Small intestine (tissue), 7 donors: ENCODE data around the gene TNF. TPM values are rescaled to one million over a fixed set of nuclear protein-coding genes. Genes with fewer than 3 reads are reported as not detected.

ENCODE experiments used
- DNase-seq, 2 donors: peaks; one replicate each; pipeline versions ENCODE4 v3.0.0 to v3.0.0-alpha.2; 2013
- FAIRE-seq: peaks from 2 replicates; lab custom pipeline; 2012; peaks lifted over from hg19 to GRCh38; lab: Jason Lieb, UNC
- H3K27ac ChIP-seq, 3 donors: one replicate each; pipeline ENCODE4 v1.5.1; 2013; ENCODE audit warnings: low read length in 2 of 3, mild to moderate bottlenecking in 2 of 3, control low read depth in 1 of 3, inconsistent platforms in 1 of 3, low read depth in 1 of 3, moderate library complexity in 1 of 3
- H3K27me3 ChIP-seq, 3 donors: one replicate each; pipeline ENCODE4 v1.6.1; 2013; ENCODE audit warnings: low read length in 3 of 3, inconsistent platforms in 1 of 3; ENCODE audit not compliant: control insufficient read depth in 3 of 3, insufficient read depth in 3 of 3
- H3K36me3 ChIP-seq, 3 donors: one replicate each; pipeline ENCODE4 v1.6.1; 2013; ENCODE audit warnings: low read length in 3 of 3, inconsistent platforms in 1 of 3, low read depth in 1 of 3, mild to moderate bottlenecking in 1 of 3, moderate library complexity in 1 of 3; ENCODE audit not compliant: control insufficient read depth in 3 of 3, insufficient read depth in 2 of 3
- H3K4me1 ChIP-seq, 3 donors: one replicate each; pipeline ENCODE4 v1.6.1; 2013; ENCODE audit warnings: low read length in 2 of 3, inconsistent platforms in 1 of 3, low read depth in 1 of 3, mild to moderate bottlenecking in 1 of 3, moderate library complexity in 1 of 3; ENCODE audit not compliant: control insufficient read depth in 3 of 3, insufficient read depth in 2 of 3
- H3K4me3 ChIP-seq, 3 donors: one replicate each; pipeline ENCODE4 v1.5.1; 2013; ENCODE audit warnings: low read length in 3 of 3, control low read depth in 1 of 3, inconsistent platforms in 1 of 3, low read depth in 1 of 3, mild to moderate bottlenecking in 1 of 3, moderate library complexity in 1 of 3
- H3K9me3 ChIP-seq, 2 donors: one replicate each; pipeline ENCODE4 v1.6.1; 2013; ENCODE audit warnings: low read depth in 1 of 2, low read length in 1 of 2; ENCODE audit not compliant: control insufficient read depth in 2 of 2, insufficient read depth in 1 of 2
- WGBS, 3 donors: extraction: QIAGEN DNeasy Blood & Tissue Kit; methylation state at CpG; one replicate each; pipeline ENCODE4 v1.1.7; 2013; 5-methylcytosine and 5-hydroxymethylcytosine counted together
- polyA plus RNA-seq, 4 donors: library from polyadenylated mRNA; stranded (reverse) in 3 of 4; unstranded in 1 of 4; fragments of 200-250 nt in 3 of 4; fragments of 120-200 nt in 1 of 4; gene quantifications; one replicate each; pipeline versions ENCODE4 v1.2.1 to v1.2.3, GENCODE V29; 2013
- donor health status: healthy with polysubstance abuse.
- donor health status: control.
- donor health status: control.
- donor health status: Bipolar disorder and iron deficiency.
- donor health status: healthy.

Gene TNF
- polyA plus RNA-seq, 4 donors: 0.18 to 0.59 (median 0.45) TPM; not detected in 1

GRCh38 chr6:31578184-31579118 lies 3.1 kb downstream of the TNF start:
- WGBS, 3 donors: 74 to 78% (median 77%) methylated on average over 12 of the region's 12 CpGs
- FAIRE-seq (no peak), DNase-seq (no peak)
- Histone ChIP-seq H3K9me3 (peaks cover 0 to 4% of the 10 kb centered on the region in 2 donors), H3K4me1 (peaks cover 0 to 9% (median 0%) of the 10 kb centered on the region in 3 donors), H3K4me3 (no peak overlapping the region), H3K27me3 (peaks cover 0 to 29% (median 0%) of the 10 kb centered on the region in 3 donors), H3K27ac (no peak overlapping the region), H3K36me3 (no peaks in the 10 kb centered on the region)

GRCh38 chr6:31579119-31579505 lies 3.7 kb downstream of the TNF start:
- Histone ChIP-seq H3K36me3 (no peaks in the 10 kb centered on the region), H3K27ac (no peak overlapping the region), H3K4me1 (peaks cover 0 to 9% (median 0%) of the 10 kb centered on the region in 3 donors), H3K9me3 (peaks cover 0 to 4% of the 10 kb centered on the region in 2 donors), H3K4me3 (no peak overlapping the region), H3K27me3 (peaks cover 0 to 23% (median 0%) of the 10 kb centered on the region in 3 donors)
- FAIRE-seq: no peak
- WGBS, 3 donors: 82 to 89% (median 87%) methylated on average over 3 of the region's 3 CpGs
- no peak for DNase-seq

GRCh38 chr6:31579546-31580437 lies 4.4 kb downstream of the TNF start:
- Histone ChIP-seq H3K4me1 (peaks cover 0 to 9% (median 0%) of the 10 kb centered on the region in 3 donors), H3K27ac (peak overlapping the region in 1 of 3 donors; percentile 36), H3K4me3 (peak overlapping the region in 1 of 3 donors; percentile 11), H3K36me3 (no peaks in the 10 kb centered on the region), H3K27me3 (peaks cover 0 to 17% (median 0%) of the 10 kb centered on the region in 3 donors), H3K9me3 (peaks cover 0 to 4% of the 10 kb centered on the region in 2 donors)
- WGBS, 3 donors: 80 to 93% (median 91%) methylated on average over 8 of the region's 8 CpGs
- DNase-seq (no peak), FAIRE-seq (no peak)

GRCh38 chr6:31580438-31580740 lies 5.0 kb downstream of the TNF start:
- Histone ChIP-seq H3K9me3 (peaks cover 0 to 4% of the 10 kb centered on the region in 2 donors), H3K4me1 (peaks cover 0 to 9% (median 0%) of the 10 kb centered on the region in 3 donors), H3K27me3 (peaks cover 0 to 15% (median 0%) of the 10 kb centered on the region in 3 donors), H3K27ac (peak overlapping the region in 2 of 3 donors; percentile 37 to 84), H3K4me3 (peak overlapping the region; percentile 60 to 71 (median 71)), H3K36me3 (no peaks in the 10 kb centered on the region)
- FAIRE-seq: no peak
- WGBS, 3 donors: 29 to 47% (median 41%) methylated on average over 11 of the region's 11 CpGs
- DNase-seq: no peak

- H3K4me3 ChIP-seq: peak overlapping the region; percentile 60 to 71 (median 71)
- whole genome bisulfite sequencing, 3 donors: 0% methylated on average over 53 to 62 of the region's 62 CpGs
- peaks cover 0 to 4% of the 10 kb centered on the region in 2 donors for H3K9me3 ChIP-seq
- H3K4me1 ChIP-seq: peaks cover 0 to 9% (median 0%) of the 10 kb centered on the region in 3 donors
- H3K36me3 ChIP-seq: no peaks in the 10 kb centered on the region
- peaks cover 0 to 11% (median 0%) of the 10 kb centered on the region in 3 donors for H3K27me3 ChIP-seq
- DNase-seq: peak; percentile 69 to 89
- H3K27ac ChIP-seq: peak overlapping the region; percentile 43 to 84 (median 59)
- FAIRE-seq: no peak
These were observed 5.6 kb downstream of the TNF start for GRCh38 chr6:31580807-31581433.

- peak overlapping the region in 2 of 3 donors; percentile 43 to 84 for H3K27ac ChIP-seq
- H3K27me3 ChIP-seq: peaks cover 0 to 11% (median 0%) of the 10 kb centered on the region in 3 donors
- DNase-seq: peak; percentile 34 to 54
- H3K4me3 ChIP-seq: peak overlapping the region; percentile 60 to 71 (median 71)
- peaks cover 0 to 4% of the 10 kb centered on the region in 2 donors for H3K9me3 ChIP-seq
- WGBS, 3 donors: 19 to 22% (median 20%) methylated on average over 17 to 21 of the region's 21 CpGs
- H3K4me1 ChIP-seq: peaks cover 0 to 9% (median 0%) of the 10 kb centered on the region in 3 donors
- no peak for FAIRE-seq
- no peaks in the 10 kb centered on the region for H3K36me3 ChIP-seq
These were observed 6.3 kb downstream of the TNF start for GRCh38 chr6:31581434-31582229.

- Histone ChIP-seq H3K4me3 (peak within 1 kb of the TSS; percentile 60 to 71 (median 71)), H3K9me3 (peaks cover 0 to 4% of the 10 kb centered on the region in 2 donors), H3K27ac (peak within 1 kb of the TSS; percentile 43 to 84 (median 59)), H3K36me3 (no peaks in the 10 kb centered on the region), H3K27me3 (peaks cover 0 to 13% (median 0%) of the 10 kb centered on the region in 3 donors), H3K4me1 (peaks cover 0 to 9% (median 0%) of the 10 kb centered on the region in 3 donors)
- no peak for FAIRE-seq
- 49 to 50% (median 49%) methylated on average over 3 of the region's 3 CpGs for WGBS, 3 donors
- DNase-seq: no peak
These were observed 6.9 kb downstream of the TNF start, which contains the start of gene LTB for GRCh38 chr6:31582230-31582643. Gene LTB (minus strand): TSS chr6:31582424. CDS start chr6:31582417, 7 bp downstream.
